Endothelial cell of umbilical vein (primary cell): Measurements from ENCODE around the gene TAF10. TPM values are rescaled to one million over a fixed set of nuclear protein-coding genes. Genes with fewer than 3 reads are reported as not detected.

Experiments used
- BruUV-seq: library from RNA; stranded (reverse); fragments of 400-500 nt; replicated peaks from 2 replicates; lab custom pipeline; 2021; lab: Mats Ljungman, UMichigan
- CTCF ChIA-PET: fragments of 300-600, 350-600 bp; sonication (Branson Sonifier 250); formaldehyde crosslinking; loops from one replicate; lab custom pipeline; 2021; ENCODE audit warnings: antibody characterized with exemption, inconsistent platforms; lab: Charles Lee
- POLR2A ChIA-PET: fragments of 300-600, 350-600 bp; sonication (Branson Sonifier 250); formaldehyde crosslinking; loops from one replicate; lab custom pipeline; 2021; ENCODE audit warnings: antibody characterized with exemption, inconsistent platforms; lab: Charles Lee
- DNase-seq: peaks from one replicate; pipeline ENCODE4 v3.0.0-alpha.2; 2011; ENCODE audit warnings: low read depth, low spot score
- FAIRE-seq: peaks from 2 replicates; lab custom pipeline; 2011; peaks lifted over from hg19 to GRCh38; lab: Jason Lieb, UNC
- H2AFZ ChIP-seq: 2 replicates; pipeline ENCODE4 v1.6.0; 2012; ENCODE audit warnings: low read depth, low read length, control low read depth, inconsistent platforms
- H3K27ac ChIP-seq: 2 replicates; pipeline ENCODE4 v1.5.1; 2011; ENCODE audit warnings: low read depth, mild to moderate bottlenecking, control low read depth, low read length, moderate library complexity; ENCODE audit not compliant: insufficient read depth
- H3K27me3 ChIP-seq, 2 experiments: 2 replicates each; pipeline versions ENCODE4 v1.6.0 to v1.6.1; 2011; ENCODE audit warnings: low read length in 2 of 2, mixed read lengths in 1 of 2; ENCODE audit not compliant: control insufficient read depth in 2 of 2, insufficient read depth in 2 of 2
- H3K36me3 ChIP-seq, 2 experiments: 2 replicates in 1 of 2; 3 replicates in 1 of 2; pipeline ENCODE4 v1.5.1; 2011; ENCODE audit warnings: low read length in 2 of 2, mild to moderate bottlenecking in 1 of 2, moderate library complexity in 1 of 2; ENCODE audit not compliant: control insufficient read depth in 2 of 2, insufficient read depth in 2 of 2; ENCODE audit errors: extremely low read depth in 1 of 2
- H3K4me1 ChIP-seq: 3 replicates; pipeline ENCODE4 v1.5.1; 2011; ENCODE audit warnings: mild to moderate bottlenecking, low read length; ENCODE audit not compliant: control insufficient read depth, insufficient read depth; ENCODE audit errors: extremely low read depth
- H3K4me2 ChIP-seq: 2 replicates; pipeline ENCODE4 v1.6.1; 2011; ENCODE audit warnings: low read length, control low read depth, mixed read lengths; ENCODE audit not compliant: insufficient read depth
- H3K4me3 ChIP-seq, 3 experiments: fragments of 200-600 bp in 1 of 3; sonication (generic), shearing (Covaris generic) in 1 of 3; replicated peaks in 1 of 3; 2 replicates each; pipeline ENCODE4 v1.5.1; 2011 to 2016; ENCODE audit warnings: control low read depth in 3 of 3, low read length in 3 of 3, mild to moderate bottlenecking in 2 of 3, inconsistent platforms in 1 of 3, low read depth in 1 of 3, moderate library complexity in 1 of 3; ENCODE audit not compliant: insufficient read depth in 1 of 3
- H3K79me2 ChIP-seq: 2 replicates; pipeline ENCODE4 v1.6.0; 2012; ENCODE audit warnings: low read length, inconsistent platforms; ENCODE audit not compliant: control insufficient read depth, insufficient read depth
- H3K9ac ChIP-seq: replicated peaks from 2 replicates; pipeline ENCODE3; 2011; ENCODE audit warnings: low read length, control low read depth; ENCODE audit not compliant: insufficient read depth; ENCODE audit errors: extremely low read depth
- H3K9me1 ChIP-seq: replicated peaks from 3 replicates; pipeline ENCODE4 v1.6.0; 2011; ENCODE audit warnings: mild to moderate bottlenecking, low read length; ENCODE audit not compliant: control insufficient read depth, insufficient read depth; ENCODE audit errors: extremely low read depth
- H3K9me3 ChIP-seq: replicated peaks from 2 replicates; pipeline ENCODE4 v1.5.1; 2012; ENCODE audit warnings: low read length, inconsistent platforms; ENCODE audit not compliant: control insufficient read depth, insufficient read depth
- H4K20me1 ChIP-seq: replicated peaks from 2 replicates; pipeline ENCODE3; 2011; ENCODE audit warnings: mild to moderate bottlenecking, low read length; ENCODE audit not compliant: control insufficient read depth, insufficient read depth; ENCODE audit errors: extremely low read depth
- EZH2 ChIP-seq: IDR thresholded peaks from 2 replicates; pipeline ENCODE4 v1.6.1; 2012; ENCODE audit warnings: borderline replicate concordance, low read depth, mild to moderate bottlenecking, moderate library complexity, low read length, inconsistent platforms; ENCODE audit not compliant: severe bottlenecking
- FOS ChIP-seq: IDR thresholded peaks from 2 replicates; pipeline ENCODE4 v1.6.1; 2011; ENCODE audit warnings: mild to moderate bottlenecking, low read length, moderate library complexity, borderline replicate concordance; ENCODE audit not compliant: insufficient read depth
- GATA2 ChIP-seq: IDR thresholded peaks from 2 replicates; pipeline ENCODE4 v1.7.0; 2011; ENCODE audit warnings: low read depth, mild to moderate bottlenecking, moderate library complexity, mixed read lengths, low read length; ENCODE audit not compliant: insufficient read length, insufficient read depth
- JUN ChIP-seq: IDR thresholded peaks from 2 replicates; pipeline ENCODE4 v1.6.1; 2011; ENCODE audit warnings: borderline replicate concordance, low read depth; ENCODE audit not compliant: insufficient read length, insufficient read depth
- MAX ChIP-seq: IDR thresholded peaks from 2 replicates; pipeline ENCODE4 v1.6.1; 2011; ENCODE audit not compliant: insufficient read depth, insufficient read length
- MYC ChIP-seq: IDR thresholded peaks from one replicate; pipeline ENCODE4 v1.6.1; 2011; ENCODE audit warnings: mild to moderate bottlenecking, low read depth, low read length
- POLR2A ChIP-seq: IDR thresholded peaks from 2 replicates; pipeline ENCODE4 v1.6.1; 2012; ENCODE audit warnings: low read depth, mild to moderate bottlenecking, control low read depth, low read length
- POLR2AphosphoS5 ChIP-seq: IDR thresholded peaks from 2 replicates; pipeline ENCODE4 v1.6.1; 2012; ENCODE audit warnings: low read depth, mild to moderate bottlenecking, control low read depth, low read length, moderate library complexity; ENCODE audit not compliant: insufficient read depth
- dilution Hi-C: fragments of 300-500 bp; cut with MboI; formaldehyde crosslinking; loops from one replicate; pipeline ENCODE4 v1.15.0; 2019; ENCODE audit warnings: low sequenced_read_pairs; ENCODE audit not compliant: extremely low pct_ligation_motif_present
- intact Hi-C: fragments of 100-400 bp; cut with micrococcal nuclease; formaldehyde crosslinking; loops from one replicate; pipeline ENCODE4 v1.10.0; 2022
- polyA plus RNA-seq, 4 experiments: library from polyadenylated mRNA; depleted of rRNA in 3 of 4; stranded (reverse) in 3 of 4; unstranded in 1 of 4; fragments of >200 nt; gene quantifications; 2 replicates each; pipeline versions ENCODE4 v1.2.1 to v1.2.3, GENCODE V29; 2011 to 2012; ENCODE audit warnings: missing spikeins in 1 of 4
- total RNA-seq: library from RNA; stranded (reverse); gene quantifications from 2 replicates; pipeline ENCODE4 v1.2.3, GENCODE V29; 2021
- TF ChIP-seq, protein P1 (sequence below), 2 donors: IDR thresholded peaks; 1 replicate in 1 of 2; 2 replicates in 1 of 2; pipeline ENCODE4 v1.5.1; 2011; ENCODE audit warnings: low read length in 2 of 2, mild to moderate bottlenecking in 2 of 2, moderate library complexity in 2 of 2, control low read depth in 1 of 2, inconsistent platforms in 1 of 2, low read depth in 1 of 2; ENCODE audit not compliant: insufficient read depth in 1 of 2; ENCODE audit errors: extremely low read depth in 1 of 2

The TAF10 gene
- total and polyA plus RNA-seq, 2 donors (not counting 3 experiments of a cell fraction or from before 2014, with no cell fraction given) = 86.2 to 149 TPM

- no TSS peak for BruUV-seq
- H3K4me1 ChIP-seq = peaks cover 15% of the 10 kb centered on the region
- H3K36me3 ChIP-seq = no peaks in the 10 kb centered on the region
- POLR2A ChIA-PET = no interaction called here
- H3K4me3 ChIP-seq = no peak overlapping the region
- no peak overlapping the region for H3K9ac ChIP-seq
- peaks cover 2% of the 10 kb centered on the region for H3K79me2 ChIP-seq
- no peak overlapping the region for H3K27ac ChIP-seq
- no peaks in the 10 kb centered on the region for H3K9me1 ChIP-seq
- H2AFZ ChIP-seq = no peak overlapping the region
- no peak for FAIRE-seq
- H3K9me3 ChIP-seq = no peaks in the 10 kb centered on the region
- dilution Hi-C loops = no loop called here
- DNase-seq = no peak
- intact Hi-C loops = loop anchor here (2.0 kb wide), 1 partner anchor 17 kb away; no protein-coding TSS in a partner anchor
- no peaks in the 10 kb centered on the region for H4K20me1 ChIP-seq
- no peaks in the 10 kb centered on the region for H3K27me3 ChIP-seq
- no peak overlapping the region for H3K4me2 ChIP-seq
- CTCF ChIA-PET = interaction anchor here (0.9 to 1.5 kb wide), 2 partner anchors 9 to 26 kb away, joined by 3 read pairs; partner anchors contain the start of gene MRPL17
- no peak for TF ChIP-seq MYC
- no peak for TF ChIP-seq GATA2
- TF ChIP-seq, protein P1, sequence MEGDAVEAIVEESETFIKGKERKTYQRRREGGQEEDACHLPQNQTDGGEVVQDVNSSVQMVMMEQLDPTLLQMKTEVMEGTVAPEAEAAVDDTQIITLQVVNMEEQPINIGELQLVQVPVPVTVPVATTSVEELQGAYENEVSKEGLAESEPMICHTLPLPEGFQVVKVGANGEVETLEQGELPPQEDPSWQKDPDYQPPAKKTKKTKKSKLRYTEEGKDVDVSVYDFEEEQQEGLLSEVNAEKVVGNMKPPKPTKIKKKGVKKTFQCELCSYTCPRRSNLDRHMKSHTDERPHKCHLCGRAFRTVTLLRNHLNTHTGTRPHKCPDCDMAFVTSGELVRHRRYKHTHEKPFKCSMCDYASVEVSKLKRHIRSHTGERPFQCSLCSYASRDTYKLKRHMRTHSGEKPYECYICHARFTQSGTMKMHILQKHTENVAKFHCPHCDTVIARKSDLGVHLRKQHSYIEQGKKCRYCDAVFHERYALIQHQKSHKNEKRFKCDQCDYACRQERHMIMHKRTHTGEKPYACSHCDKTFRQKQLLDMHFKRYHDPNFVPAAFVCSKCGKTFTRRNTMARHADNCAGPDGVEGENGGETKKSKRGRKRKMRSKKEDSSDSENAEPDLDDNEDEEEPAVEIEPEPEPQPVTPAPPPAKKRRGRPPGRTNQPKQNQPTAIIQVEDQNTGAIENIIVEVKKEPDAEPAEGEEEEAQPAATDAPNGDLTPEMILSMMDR (IDR thresholded peaks at IDR 0.05; ENCODE audit: extremely low read depth in 1 of 2, insufficient read depth in 1 of 2, low read depth in 1 of 2, low read length in 2 of 2) = no peak
- no peak for TF ChIP-seq JUN
- no peak for TF ChIP-seq MAX
- TF ChIP-seq POLR2A = no peak
- no peak for TF ChIP-seq EZH2
- TF ChIP-seq FOS = no peak
- no peak for TF ChIP-seq POLR2AphosphoS5
Observed at GRCh38 chr11:6657346-6657745, 45.3 kb upstream of the TAF10 start.
